ENCODE data around the gene OPRPN. TPM values are rescaled to one million over a fixed set of nuclear protein-coding genes. Genes with fewer than 3 reads are reported as not detected.

The OPRPN gene
- total RNA-seq, 1 donor from 2014 or later, result not detected

DNA sequence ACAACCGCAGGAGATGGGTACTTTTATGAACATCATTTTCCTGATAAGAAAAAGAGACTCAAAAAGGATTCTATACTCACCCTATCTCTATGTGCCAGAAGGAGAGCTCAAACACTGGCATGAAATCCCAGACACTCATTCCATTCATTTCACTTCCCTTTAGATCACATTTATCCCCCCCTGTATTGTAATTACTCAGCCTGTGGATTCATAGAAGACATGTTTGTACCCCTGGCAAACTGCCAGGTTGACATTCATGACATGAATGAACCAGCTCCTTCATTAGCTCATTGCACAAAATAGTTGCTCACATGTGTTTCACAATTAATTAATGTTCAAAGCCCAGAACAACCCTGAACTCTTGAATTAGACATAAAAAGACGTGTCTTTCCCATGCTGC lies 32.3 kb upstream of the OPRPN start:
- Histone ChIP-seq H3K4me3 (ENCODE audit: low read depth, low read length) (no peak overlapping the region), H3K36me3 (ENCODE audit: control insufficient read depth, insufficient read depth, low read length) (no peaks in the 10 kb centered on the region), H3K27me3 (ENCODE audit: control insufficient read depth, insufficient read depth, low read length) (no peaks in the 10 kb centered on the region)
- DNase-seq (ENCODE audit: low read depth), result no peak
- TF ChIP-seq, protein P1, sequence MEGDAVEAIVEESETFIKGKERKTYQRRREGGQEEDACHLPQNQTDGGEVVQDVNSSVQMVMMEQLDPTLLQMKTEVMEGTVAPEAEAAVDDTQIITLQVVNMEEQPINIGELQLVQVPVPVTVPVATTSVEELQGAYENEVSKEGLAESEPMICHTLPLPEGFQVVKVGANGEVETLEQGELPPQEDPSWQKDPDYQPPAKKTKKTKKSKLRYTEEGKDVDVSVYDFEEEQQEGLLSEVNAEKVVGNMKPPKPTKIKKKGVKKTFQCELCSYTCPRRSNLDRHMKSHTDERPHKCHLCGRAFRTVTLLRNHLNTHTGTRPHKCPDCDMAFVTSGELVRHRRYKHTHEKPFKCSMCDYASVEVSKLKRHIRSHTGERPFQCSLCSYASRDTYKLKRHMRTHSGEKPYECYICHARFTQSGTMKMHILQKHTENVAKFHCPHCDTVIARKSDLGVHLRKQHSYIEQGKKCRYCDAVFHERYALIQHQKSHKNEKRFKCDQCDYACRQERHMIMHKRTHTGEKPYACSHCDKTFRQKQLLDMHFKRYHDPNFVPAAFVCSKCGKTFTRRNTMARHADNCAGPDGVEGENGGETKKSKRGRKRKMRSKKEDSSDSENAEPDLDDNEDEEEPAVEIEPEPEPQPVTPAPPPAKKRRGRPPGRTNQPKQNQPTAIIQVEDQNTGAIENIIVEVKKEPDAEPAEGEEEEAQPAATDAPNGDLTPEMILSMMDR (IDR thresholded peaks at IDR 0.05; ENCODE audit: insufficient read depth, low read length, poor library complexity, severe bottlenecking), result no peak

DNA sequence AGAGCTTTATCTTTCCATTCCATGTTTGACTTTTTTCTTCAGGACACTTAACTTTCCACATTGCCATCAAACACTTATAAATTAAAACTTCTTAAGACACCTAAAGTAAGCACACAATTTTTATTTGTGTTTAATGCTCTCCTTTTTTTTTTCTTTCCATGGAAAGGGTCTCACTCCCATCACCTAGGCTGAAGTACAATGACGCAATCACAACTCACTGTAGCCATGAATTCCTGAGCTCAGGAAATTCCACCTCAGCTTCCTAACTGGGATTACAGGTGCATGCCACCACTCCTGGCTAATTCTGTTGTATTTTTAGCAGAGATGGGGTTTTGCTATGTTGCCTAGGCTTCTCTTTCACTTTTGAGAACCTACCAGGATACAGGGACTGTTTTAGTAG lies 29.9 kb upstream of the OPRPN start:
- no peaks in the 10 kb centered on the region for H3K36me3 ChIP-seq (ENCODE audit: control insufficient read depth, insufficient read depth, low read length)
- H3K4me3 ChIP-seq (ENCODE audit: low read depth, low read length), result no peak overlapping the region
- TF ChIP-seq, protein P1 (IDR thresholded peaks at IDR 0.05; ENCODE audit: insufficient read depth, low read length, poor library complexity, severe bottlenecking), result no peak
- DNase-seq (ENCODE audit: low read depth), result no peak
- no peaks in the 10 kb centered on the region for H3K27me3 ChIP-seq (ENCODE audit: control insufficient read depth, insufficient read depth, low read length)

DNA sequence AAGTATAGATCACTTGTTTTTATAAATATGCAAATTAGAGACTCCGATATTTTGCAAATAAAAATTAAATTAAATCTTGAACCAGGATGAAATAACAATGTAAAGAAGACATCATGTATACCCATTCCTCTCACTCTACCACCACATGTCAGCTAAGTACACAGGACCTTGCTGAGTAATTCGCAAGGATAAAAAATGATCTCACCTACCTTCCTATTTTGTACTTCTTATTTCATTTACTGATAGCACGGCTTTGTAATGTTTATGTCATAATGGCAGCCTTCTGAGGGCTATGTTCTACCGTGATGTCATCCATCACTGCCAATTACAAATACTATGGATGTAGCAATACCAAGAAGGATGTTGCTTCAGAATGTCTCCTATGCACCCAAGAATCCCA lies 25.8 kb upstream of the OPRPN start:
- no peaks in the 10 kb centered on the region for H3K36me3 ChIP-seq (ENCODE audit: control insufficient read depth, insufficient read depth, low read length)
- no peak for DNase-seq (ENCODE audit: low read depth)
- TF ChIP-seq, protein P1 (IDR thresholded peaks at IDR 0.05; ENCODE audit: insufficient read depth, low read length, poor library complexity, severe bottlenecking), result no peak
- no peaks in the 10 kb centered on the region for H3K27me3 ChIP-seq (ENCODE audit: control insufficient read depth, insufficient read depth, low read length)
- no peak overlapping the region for H3K4me3 ChIP-seq (ENCODE audit: low read depth, low read length)

DNA sequence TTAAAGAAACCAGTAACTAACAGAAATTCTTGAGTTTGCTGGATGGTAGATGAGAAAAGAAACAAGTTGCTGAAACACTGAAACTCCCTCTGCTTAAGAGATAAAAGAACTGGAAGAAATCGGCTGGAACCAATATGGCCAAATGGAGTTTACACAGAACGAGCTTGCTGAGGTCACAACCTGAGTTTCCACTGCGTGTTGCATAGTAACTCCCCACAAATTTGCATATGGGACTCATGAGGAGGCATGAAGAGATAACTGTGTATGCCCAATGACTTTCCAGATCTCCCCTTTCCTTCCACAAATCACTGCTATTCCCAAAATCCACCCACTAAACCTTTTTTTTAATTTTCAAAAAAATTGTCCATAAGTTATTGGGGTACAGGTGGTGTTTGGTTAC lies 25.0 kb upstream of the OPRPN start:
- no peaks in the 10 kb centered on the region for H3K27me3 ChIP-seq (ENCODE audit: control insufficient read depth, insufficient read depth, low read length)
- DNase-seq (ENCODE audit: low read depth), result no peak

DNA sequence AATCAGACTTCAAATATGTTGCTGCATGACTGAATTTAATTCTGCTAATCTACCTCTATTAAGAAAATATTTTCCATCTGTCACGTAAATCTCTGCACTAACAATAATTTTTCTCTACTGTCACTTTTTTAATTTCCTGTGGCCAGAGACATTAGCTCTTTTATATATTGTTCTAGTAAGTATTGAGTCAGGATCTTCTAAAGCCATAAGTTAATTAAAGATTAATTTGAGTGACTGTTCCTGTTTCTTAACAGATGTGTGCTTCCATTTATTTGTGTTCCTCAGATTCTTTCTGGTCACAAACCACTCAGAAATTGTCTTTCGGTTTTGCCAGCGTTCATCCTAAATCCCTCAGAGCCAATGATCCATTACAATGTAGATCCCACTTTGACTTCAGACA lies 17.2 kb upstream of the OPRPN start:
- TF ChIP-seq, protein P1 (IDR thresholded peaks at IDR 0.05; ENCODE audit: insufficient read depth, low read length, poor library complexity, severe bottlenecking), result no peak
- no peak overlapping the region for H3K4me3 ChIP-seq (ENCODE audit: low read depth, low read length)
- no peaks in the 10 kb centered on the region for H3K36me3 ChIP-seq (ENCODE audit: control insufficient read depth, insufficient read depth, low read length)
- DNase-seq (ENCODE audit: low read depth), result no peak
- no peaks in the 10 kb centered on the region for H3K27me3 ChIP-seq (ENCODE audit: control insufficient read depth, insufficient read depth, low read length)

More for the DNA sequence above, 25.0 kb upstream of the OPRPN start:
- TF ChIP-seq, protein P1 (IDR thresholded peaks at IDR 0.05; ENCODE audit: insufficient read depth, low read length, poor library complexity, severe bottlenecking), result no peak
- Histone ChIP-seq H3K4me3 (ENCODE audit: low read depth, low read length) (no peak overlapping the region), H3K36me3 (ENCODE audit: control insufficient read depth, insufficient read depth, low read length) (no peaks in the 10 kb centered on the region)

DNA sequence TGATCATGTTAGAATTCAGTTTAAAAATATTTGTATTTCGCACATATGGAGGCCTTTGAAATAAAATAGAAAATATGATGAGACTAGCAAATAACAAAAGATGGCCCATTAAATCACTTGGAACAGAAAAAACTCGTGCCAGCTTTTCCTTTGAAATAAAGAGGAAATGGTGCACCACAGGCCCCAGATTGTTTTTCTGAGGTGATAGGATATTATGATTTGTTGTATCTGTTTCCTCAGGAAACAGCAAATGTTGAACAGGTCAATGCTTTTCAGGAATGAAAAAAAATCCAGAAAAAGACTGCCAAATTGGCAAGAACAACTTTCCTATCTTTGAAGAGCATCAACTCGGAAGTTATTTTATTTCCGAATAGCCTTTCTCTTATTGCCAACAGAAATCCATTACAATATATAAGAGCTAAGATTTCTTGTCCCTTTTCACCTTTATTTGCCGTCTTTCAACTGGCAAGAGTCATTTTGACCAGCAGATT lies 15.0 kb upstream of the OPRPN start, which contains the start of gene SMR3B:
Gene SMR3B, plus strand, starts transcription at position 441 of the 491 bp plus-strand sequence. CDS start 1,380 bp downstream, outside the sequence.
- DNase-seq (ENCODE audit: low read depth), result no peak
- H3K36me3 ChIP-seq (ENCODE audit: control insufficient read depth, insufficient read depth, low read length), result no peaks in the 10 kb centered on the region
- no peak within 1 kb of the TSS for H3K4me3 ChIP-seq (ENCODE audit: low read depth, low read length)
- TF ChIP-seq, protein P1 (IDR thresholded peaks at IDR 0.05; ENCODE audit: insufficient read depth, low read length, poor library complexity, severe bottlenecking), result no peak
- H3K27me3 ChIP-seq (ENCODE audit: control insufficient read depth, insufficient read depth, low read length), result no peaks in the 10 kb centered on the region
